Stimulated activated CD8-positive, alpha-beta memory T cell treated with anti-CD3 and anti-CD28 coated beads, Interleukin-2, amount 100 ng/mL, for 1 hour (primary cell): ENCODE data around the gene PPP2R5E.
"Not testable (repeated sequence)": the region's sequence is repeated elsewhere in the genome, so short reads cannot be mapped to it uniquely, and the experiment has no call there.

Source experiments
- DNase-seq, 2 donors: peaks; one replicate each; pipeline ENCODE4 v3.0.0-alpha.2; 2020; ENCODE audit warnings: low read depth in 2 of 2

Gene PPP2R5E

DNA sequence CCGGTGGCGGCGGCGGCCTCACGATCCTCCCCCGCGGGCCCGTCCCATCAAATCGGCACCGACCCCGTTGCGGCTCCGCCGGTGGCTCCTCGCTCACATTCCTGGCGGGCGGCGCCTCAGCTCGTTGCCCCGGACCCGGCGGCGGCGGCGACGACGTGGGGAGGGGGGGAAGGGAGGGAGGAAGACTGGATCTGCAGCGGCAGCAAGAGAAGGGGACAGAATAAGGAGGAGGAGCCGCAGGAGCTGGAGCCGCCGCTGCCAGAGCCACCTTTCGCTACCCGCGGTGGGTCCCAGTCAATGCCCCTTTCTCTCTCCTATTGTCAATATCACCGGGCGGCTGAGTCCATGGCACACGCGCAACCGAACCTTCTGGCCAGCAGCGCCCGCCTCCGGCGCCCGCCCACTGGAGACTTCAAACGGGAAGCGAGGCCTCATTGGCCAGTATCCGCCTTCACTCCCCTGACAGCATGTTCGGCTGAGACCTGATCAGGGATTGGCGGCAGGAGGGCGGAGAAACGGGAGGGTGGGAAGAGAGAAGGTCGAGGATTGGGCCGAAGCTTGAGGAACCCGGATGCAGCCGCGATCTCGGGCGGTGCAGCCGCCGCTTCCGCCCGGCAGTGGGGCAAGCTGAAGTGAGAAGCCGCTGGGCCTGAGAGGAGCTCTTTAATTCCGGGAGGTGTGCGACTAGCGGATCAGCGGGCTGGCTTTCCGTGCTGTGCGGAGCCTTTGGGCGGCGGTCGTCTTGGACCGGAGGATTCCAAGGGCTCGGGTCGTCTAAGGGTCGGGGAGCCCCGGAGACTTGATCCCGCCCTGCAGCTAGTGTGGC, at the start of gene PPP2R5E:
Gene PPP2R5E, minus strand, starts transcription at position 378 of the 826 bp plus-strand sequence. CDS start 3,692 bp downstream, outside the sequence.
- DNase-seq, result peak; percentile 93 to 94

DNA sequence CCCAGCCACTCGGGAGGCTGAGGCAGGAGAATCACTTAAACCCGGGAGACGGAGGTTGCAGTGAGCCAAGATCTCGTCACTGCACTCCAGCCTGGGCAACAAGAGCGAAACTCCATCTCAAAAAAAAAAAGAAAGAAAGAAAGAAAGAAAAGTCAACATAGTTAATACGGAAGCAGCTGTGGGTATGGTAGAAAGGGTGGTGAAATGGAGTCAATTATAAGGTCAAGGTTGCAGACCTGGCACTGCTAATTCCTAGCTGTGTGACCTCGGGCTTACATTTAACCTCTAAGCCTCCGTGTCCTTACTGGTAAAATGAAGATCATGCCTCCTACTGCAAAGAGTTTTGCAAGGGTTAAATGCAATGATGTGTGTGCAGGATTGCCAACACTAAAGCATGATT, 39.9 kb upstream of the PPP2R5E start:
- DNase-seq, result not testable (repeated sequence)

GRCh38 chr14:63581491-63581890, 38.3 kb upstream of the PPP2R5E start:
- no peak for DNase-seq

GRCh38 chr14:63578300-63578699, 35.1 kb upstream of the PPP2R5E start:
- no peak for DNase-seq

DNA sequence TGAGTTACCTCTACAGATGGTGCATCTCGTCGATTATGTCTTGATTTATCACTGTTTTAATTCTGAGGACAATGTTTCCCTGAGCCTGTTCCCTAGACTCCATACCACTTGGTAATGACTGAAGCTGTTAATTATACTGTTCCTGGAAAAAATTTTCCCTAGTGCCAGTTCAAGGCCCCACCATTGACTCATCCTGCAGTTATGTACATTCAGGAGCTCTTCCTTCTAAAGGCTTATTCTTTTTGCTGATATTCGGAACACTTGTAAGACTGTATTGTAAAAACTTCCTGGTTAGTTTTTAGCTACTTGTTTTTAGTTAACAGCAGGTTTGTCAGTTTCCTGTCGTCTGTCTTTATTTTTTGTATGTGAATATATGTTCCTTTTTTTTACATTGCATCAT, 30.4 kb upstream of the PPP2R5E start:
- DNase-seq, result no peak

- no peak for DNase-seq
Observed at GRCh38 chr14:63565448-63565847, 22.3 kb upstream of the PPP2R5E start.

GRCh38 chr14:63564318-63564717, 21.1 kb upstream of the PPP2R5E start:
- no peak for DNase-seq

DNA sequence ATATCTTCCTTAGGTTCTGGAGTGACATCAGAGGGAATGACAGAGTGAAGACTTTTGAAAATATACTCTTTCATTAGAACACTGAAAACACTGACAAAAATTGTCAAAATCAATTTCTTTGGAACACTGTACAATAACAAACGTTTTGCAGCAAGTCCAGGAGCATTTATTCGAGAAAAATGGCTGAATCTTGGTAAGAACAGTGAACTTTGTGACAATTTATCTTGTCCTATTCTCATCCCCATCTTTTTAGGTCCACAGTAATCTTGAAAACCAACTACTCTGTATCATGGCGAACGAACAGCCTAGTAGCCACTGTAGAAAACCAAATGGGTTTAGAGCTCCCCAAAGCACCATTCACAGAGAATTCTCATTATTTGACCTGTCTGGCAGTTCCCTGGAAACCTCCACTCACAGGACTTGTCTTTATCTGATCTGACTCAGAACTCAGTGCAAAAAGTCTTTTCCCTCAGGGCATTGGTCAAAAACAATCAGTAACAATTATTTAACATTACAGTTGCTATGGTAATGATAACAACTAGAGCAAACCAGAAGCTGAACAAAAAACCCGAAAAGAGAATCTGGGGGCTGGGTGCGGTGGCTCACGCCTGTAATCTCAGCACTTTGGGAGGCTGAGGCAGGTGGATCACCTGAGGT, 20.3 kb upstream of the PPP2R5E start:
- no peak for DNase-seq

DNA sequence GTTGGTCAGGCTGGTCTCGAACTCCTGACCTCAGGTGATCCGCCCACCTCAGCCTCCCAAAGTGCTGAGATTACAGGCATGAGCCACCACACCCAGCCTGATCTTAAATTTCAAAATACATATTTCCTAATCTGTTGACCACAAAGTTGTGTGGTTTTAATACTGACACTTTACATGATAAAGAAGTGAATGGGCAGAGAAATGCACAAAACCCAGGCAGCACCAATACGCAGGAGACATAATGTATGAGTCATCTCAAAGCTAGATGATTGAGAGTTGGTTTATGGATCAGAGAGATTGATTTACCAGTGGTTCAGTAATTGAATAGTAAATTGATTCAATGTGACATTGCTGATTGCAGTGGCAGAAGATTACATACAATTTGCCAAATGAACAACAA, 19.2 kb upstream of the PPP2R5E start:
- DNase-seq, result no peak

DNA sequence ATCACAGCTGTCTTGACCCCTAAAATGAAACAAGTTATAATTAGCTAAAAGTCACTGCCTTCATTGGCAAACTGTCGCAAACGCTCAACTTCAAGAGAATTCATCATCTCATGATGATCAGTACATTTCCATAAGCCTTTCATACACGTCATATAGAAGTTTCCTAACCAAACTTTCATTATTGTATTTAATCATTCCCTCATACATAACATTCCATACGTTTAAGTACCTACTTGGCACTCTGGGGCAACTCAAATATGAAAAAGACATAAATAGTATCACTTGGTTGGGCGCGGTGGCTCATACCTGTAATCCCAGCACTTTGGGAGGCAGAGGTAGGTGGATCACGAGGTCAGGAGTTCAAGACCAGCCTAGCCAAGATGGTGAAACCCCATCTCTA, 12.4 kb upstream of the PPP2R5E start:
- no peak for DNase-seq

DNA sequence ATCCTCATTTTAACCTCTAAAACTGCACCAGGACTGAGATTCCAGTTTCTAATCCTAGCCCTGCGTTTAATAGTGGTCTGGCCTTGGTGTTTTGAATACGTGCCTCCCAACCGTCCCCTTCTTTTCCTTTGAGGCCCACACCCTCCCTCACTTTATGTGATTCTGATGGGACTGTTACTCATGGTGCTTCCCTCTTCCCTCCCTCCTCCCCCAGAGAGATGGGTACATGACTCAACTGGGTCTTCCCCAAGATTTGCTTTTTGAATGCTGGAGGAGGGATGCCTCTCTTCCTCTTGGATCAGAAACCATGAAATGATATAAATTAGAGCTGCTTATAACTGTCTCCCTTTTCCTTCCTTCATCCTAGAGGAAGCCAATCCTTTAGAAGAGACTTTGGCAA, 8.2 kb upstream of the PPP2R5E start:
- DNase-seq, result no peak

- no peak for DNase-seq
Observed at GRCh38 chr14:63547798-63548335, 4.7 kb upstream of the PPP2R5E start.

DNA sequence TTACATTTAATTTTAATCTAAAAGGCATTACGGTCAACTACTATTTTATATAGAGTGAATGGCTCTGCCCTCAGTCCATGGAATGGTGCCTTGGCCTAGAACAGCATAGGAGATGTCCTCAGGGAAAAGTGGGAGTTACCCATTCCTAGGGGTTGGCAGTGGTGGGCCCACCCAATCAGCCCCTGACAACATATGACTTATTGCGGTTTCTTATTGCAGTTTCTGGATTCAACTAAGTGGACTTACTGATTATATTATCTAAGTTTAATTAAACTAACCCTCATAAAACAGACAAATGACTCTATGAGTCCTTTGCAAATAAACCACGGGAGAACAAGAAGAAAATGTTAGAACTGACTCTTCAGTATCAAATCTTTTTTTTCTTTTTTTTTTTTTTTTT, 2.3 kb upstream of the PPP2R5E start:
- DNase-seq, result no peak

- DNase-seq, result no peak
Observed at GRCh38 chr14:63544591-63545299, 1.6 kb upstream of the PPP2R5E start.

GRCh38 chr14:63543826-63544406, 739 bp upstream of the PPP2R5E start:
- no peak for DNase-seq

DNA sequence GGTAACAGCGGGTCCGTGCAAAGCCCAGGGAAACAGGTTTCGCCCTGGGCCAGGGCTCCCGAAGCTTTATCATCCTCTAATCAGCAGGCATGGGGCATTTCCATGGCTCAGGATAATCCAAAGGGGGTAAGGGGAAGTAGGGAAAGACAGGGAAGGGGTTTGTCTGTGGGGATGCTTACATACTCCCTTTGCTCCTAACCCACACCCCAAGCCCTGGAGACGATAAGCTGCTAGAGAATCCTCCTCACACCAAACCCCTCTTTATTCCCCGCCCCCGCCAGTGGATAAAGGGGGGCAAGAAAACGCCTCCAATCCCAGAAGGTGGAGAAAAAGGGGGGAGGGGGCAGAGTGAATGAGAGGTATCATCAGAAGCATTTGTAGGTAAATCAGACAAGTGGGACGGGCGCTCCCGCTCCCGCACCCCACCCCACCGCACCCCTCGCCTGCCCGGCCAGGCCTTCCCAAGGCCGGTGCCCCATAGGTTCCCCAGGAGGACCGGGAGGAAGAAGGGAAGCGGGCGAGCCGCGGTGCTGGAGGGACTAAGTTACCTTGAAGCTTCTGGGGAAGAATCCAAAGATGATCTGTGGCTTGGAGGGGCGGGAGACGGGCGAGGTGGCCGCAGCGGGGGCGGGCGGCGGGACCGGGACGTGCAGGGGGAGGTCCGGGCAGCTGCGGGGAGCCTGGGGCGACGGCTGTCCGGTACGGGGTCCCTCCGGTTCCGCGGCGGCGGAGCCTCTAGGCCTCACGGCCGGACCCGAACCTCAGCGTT, 762 bp downstream of the PPP2R5E start:
- DNase-seq, result no peak

DNA sequence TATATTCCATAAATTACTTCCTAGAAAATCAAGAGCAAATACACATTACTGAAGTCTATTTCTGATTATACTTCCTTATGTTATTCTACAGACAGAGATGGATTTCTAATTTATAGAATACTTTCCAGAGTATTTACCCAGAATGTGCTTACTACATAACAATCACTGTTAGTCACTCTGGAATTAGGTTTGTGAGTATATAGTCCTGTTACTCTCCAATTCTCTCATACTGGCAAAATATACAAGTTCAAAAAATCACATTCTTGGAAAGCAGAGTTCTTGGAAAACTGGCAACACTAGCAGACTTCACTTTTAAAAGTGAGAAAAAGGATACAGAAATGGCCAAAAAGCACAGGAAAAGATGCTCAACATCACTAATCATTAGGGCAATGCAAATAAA, 7.3 kb downstream of the PPP2R5E start:
- DNase-seq, result no peak

DNA sequence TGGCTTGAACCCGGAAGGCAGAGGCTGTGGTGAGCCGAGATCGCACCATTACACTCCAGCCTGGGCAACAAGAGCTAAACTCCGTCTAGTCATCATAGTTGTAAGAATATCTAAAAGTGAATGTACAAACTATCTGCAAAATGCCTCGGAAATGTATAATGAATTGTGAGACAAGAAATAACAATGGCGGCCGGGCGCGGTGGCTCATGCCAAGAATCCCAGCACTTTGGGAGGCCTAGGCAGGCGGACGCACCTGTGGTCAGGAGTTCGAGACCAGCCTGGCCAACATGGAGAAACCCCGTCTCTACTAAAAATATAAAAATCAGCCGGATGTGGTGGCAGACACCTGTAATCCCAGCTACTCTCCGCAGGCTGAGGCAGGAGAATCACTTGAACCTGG, 9.7 kb downstream of the PPP2R5E start:
- DNase-seq, result no peak

GRCh38 chr14:63524537-63525155, 18.5 kb downstream of the PPP2R5E start:
- peak in 1 of 2 donors; percentile 22 for DNase-seq

- no peak for DNase-seq
Observed at GRCh38 chr14:63523735-63524426, 19.3 kb downstream of the PPP2R5E start.
